OCI-LY1 (cell line): ENCODE results near the gene ZEB1.

Source experiments
- EZH2 ChIP-seq: fragments of 200-600 bp; sonication (generic), shearing (Covaris generic); IDR thresholded peaks from 2 replicates; pipeline ENCODE4 v1.8.0; 2017; ENCODE audit warnings: borderline replicate concordance, mixed run types, mild to moderate bottlenecking, antibody characterized with exemption, low read length, moderate library complexity, mixed read lengths
- TF ChIP-seq, protein P1 (sequence below): fragments of 200-600 bp; sonication (generic), shearing (Covaris generic); IDR thresholded peaks from 2 replicates; pipeline ENCODE4 v1.5.1; 2017; ENCODE audit warnings: mild to moderate bottlenecking, antibody characterized with exemption, low read length, moderate library complexity, mixed read lengths

DNA sequence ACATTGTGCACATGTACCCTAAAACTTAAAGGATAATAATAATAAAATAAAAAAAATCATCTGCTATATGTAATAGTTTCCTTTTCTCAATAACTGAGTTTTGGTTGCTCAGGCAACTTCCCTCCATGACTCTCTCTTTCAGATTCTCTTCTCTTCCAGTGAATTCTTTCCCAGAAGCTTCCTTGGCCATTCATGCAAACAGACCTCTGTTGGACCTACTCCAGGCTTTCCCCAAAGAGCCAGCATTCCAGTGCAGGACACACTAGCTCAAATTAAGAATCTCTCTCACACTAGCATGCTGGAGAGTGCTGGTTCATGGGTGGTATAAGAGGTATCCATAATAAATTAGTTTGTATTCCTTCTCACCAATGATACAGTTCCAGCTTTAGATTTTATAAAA is 31.0 kb upstream of the ZEB1 start:
- TF ChIP-seq, protein P1, sequence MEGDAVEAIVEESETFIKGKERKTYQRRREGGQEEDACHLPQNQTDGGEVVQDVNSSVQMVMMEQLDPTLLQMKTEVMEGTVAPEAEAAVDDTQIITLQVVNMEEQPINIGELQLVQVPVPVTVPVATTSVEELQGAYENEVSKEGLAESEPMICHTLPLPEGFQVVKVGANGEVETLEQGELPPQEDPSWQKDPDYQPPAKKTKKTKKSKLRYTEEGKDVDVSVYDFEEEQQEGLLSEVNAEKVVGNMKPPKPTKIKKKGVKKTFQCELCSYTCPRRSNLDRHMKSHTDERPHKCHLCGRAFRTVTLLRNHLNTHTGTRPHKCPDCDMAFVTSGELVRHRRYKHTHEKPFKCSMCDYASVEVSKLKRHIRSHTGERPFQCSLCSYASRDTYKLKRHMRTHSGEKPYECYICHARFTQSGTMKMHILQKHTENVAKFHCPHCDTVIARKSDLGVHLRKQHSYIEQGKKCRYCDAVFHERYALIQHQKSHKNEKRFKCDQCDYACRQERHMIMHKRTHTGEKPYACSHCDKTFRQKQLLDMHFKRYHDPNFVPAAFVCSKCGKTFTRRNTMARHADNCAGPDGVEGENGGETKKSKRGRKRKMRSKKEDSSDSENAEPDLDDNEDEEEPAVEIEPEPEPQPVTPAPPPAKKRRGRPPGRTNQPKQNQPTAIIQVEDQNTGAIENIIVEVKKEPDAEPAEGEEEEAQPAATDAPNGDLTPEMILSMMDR = no peak
- no peak for TF ChIP-seq EZH2
